ES-I3 (cell line): ENCODE results near the gene HNRNPAB.
"Not testable (repeated sequence)": the region's sequence is repeated elsewhere in the genome, so short reads cannot be mapped to it uniquely, and the experiment has no call there.

Experiments
- H3K36me3 ChIP-seq: 2 replicates; pipeline ENCODE4 v1.6.1; 2013; ENCODE audit warnings: mild to moderate bottlenecking, low read length, control low read depth, moderate library complexity; ENCODE audit not compliant: insufficient read depth
- H3K4me1 ChIP-seq: 2 replicates; pipeline ENCODE4 v1.6.1; 2013; ENCODE audit warnings: mild to moderate bottlenecking, control low read depth, low read length; ENCODE audit not compliant: insufficient read depth
- H3K9ac ChIP-seq: 2 replicates; pipeline ENCODE4 v1.6.1; 2013; ENCODE audit warnings: low read depth, mild to moderate bottlenecking, low read length, moderate library complexity
- H3K9me3 ChIP-seq: 2 replicates; pipeline ENCODE4 v1.6.1; 2013; ENCODE audit warnings: mild to moderate bottlenecking, low read length, moderate library complexity; ENCODE audit not compliant: control insufficient read depth, insufficient read depth

Gene HNRNPAB

GRCh38 chr5:178187014-178187413, 17.3 kb upstream of the HNRNPAB start, which contains the start of gene GMCL2:
Gene GMCL2 (minus strand): TSS chr5:178187371. CDS start chr5:178187299, 72 bp downstream.
- Histone ChIP-seq H3K4me1 (no peaks in the 10 kb centered on the region), H3K9ac (no peak within 1 kb of the TSS), H3K36me3 (no peaks in the 10 kb centered on the region), H3K9me3 (peaks cover 3% of the 10 kb centered on the region; the same call in 1 of the 2 replicates)

- no peaks in the 10 kb centered on the region for H3K36me3 ChIP-seq
- no peak overlapping the region for H3K9ac ChIP-seq
- H3K9me3 ChIP-seq, result no peaks in the 10 kb centered on the region
- H3K4me1 ChIP-seq, result no peaks in the 10 kb centered on the region
These were observed 14.9 kb upstream of the HNRNPAB start for GRCh38 chr5:178189433-178189832.

GRCh38 chr5:178191661-178192060, 12.7 kb upstream of the HNRNPAB start:
- Histone ChIP-seq H3K9ac (no peak overlapping the region), H3K36me3 (no peaks in the 10 kb centered on the region), H3K9me3 (no peaks in the 10 kb centered on the region), H3K4me1 (no peaks in the 10 kb centered on the region)

GRCh38 chr5:178192244-178192643, 12.1 kb upstream of the HNRNPAB start:
- Histone ChIP-seq H3K36me3 (no peaks in the 10 kb centered on the region), H3K9me3 (no peaks in the 10 kb centered on the region), H3K9ac (no peak overlapping the region), H3K4me1 (no peaks in the 10 kb centered on the region)

GRCh38 chr5:178192787-178193186, 11.5 kb upstream of the HNRNPAB start:
- no peaks in the 10 kb centered on the region for H3K9me3 ChIP-seq
- H3K4me1 ChIP-seq, result no peaks in the 10 kb centered on the region
- H3K36me3 ChIP-seq, result no peaks in the 10 kb centered on the region
- H3K9ac ChIP-seq, result no peak overlapping the region

- H3K4me1 ChIP-seq, result no peaks in the 10 kb centered on the region
- H3K9ac ChIP-seq, result no peak overlapping the region
- no peaks in the 10 kb centered on the region for H3K36me3 ChIP-seq
- no peaks in the 10 kb centered on the region for H3K9me3 ChIP-seq
These were observed 11.0 kb upstream of the HNRNPAB start for GRCh38 chr5:178193251-178193809.

- no peaks in the 10 kb centered on the region for H3K4me1 ChIP-seq
- no peaks in the 10 kb centered on the region for H3K36me3 ChIP-seq
- H3K9ac ChIP-seq, result no peak overlapping the region
- H3K9me3 ChIP-seq, result no peaks in the 10 kb centered on the region
These were observed 10.3 kb upstream of the HNRNPAB start for GRCh38 chr5:178194026-178194425.

GRCh38 chr5:178196281-178196812, 8.0 kb upstream of the HNRNPAB start:
- Histone ChIP-seq H3K4me1 (no peaks in the 10 kb centered on the region; the same call in 1 of the 2 replicates), H3K9ac (no peak overlapping the region), H3K36me3 (no peaks in the 10 kb centered on the region), H3K9me3 (no peaks in the 10 kb centered on the region)

GRCh38 chr5:178196986-178197385, 7.3 kb upstream of the HNRNPAB start:
- no peaks in the 10 kb centered on the region; the same call in 1 of the 2 replicates for H3K4me1 ChIP-seq
- no peak overlapping the region for H3K9ac ChIP-seq
- no peaks in the 10 kb centered on the region for H3K9me3 ChIP-seq
- H3K36me3 ChIP-seq, result no peaks in the 10 kb centered on the region

- not testable (repeated sequence) for H3K36me3 ChIP-seq, H3K9ac ChIP-seq, H3K9me3 ChIP-seq, H3K4me1 ChIP-seq
These were observed 6.2 kb upstream of the HNRNPAB start for GRCh38 chr5:178198151-178198550.

GRCh38 chr5:178198706-178199105, 5.6 kb upstream of the HNRNPAB start:
- no peaks in the 10 kb centered on the region; the same call in 1 of the 2 replicates for H3K4me1 ChIP-seq
- no peaks in the 10 kb centered on the region for H3K36me3 ChIP-seq
- H3K9me3 ChIP-seq, result no peaks in the 10 kb centered on the region
- no peak overlapping the region for H3K9ac ChIP-seq

- H3K9ac ChIP-seq, result no peak overlapping the region
- no peaks in the 10 kb centered on the region for H3K9me3 ChIP-seq
- no peaks in the 10 kb centered on the region; the same call in 1 of the 2 replicates for H3K4me1 ChIP-seq
- no peaks in the 10 kb centered on the region for H3K36me3 ChIP-seq
These were observed 4.5 kb upstream of the HNRNPAB start for GRCh38 chr5:178199581-178200434.

GRCh38 chr5:178201221-178201926, 3.0 kb upstream of the HNRNPAB start:
- no peaks in the 10 kb centered on the region for H3K9me3 ChIP-seq
- no peak overlapping the region for H3K9ac ChIP-seq
- H3K4me1 ChIP-seq, result peaks cover 5% of the 10 kb centered on the region
- peaks cover 11% of the 10 kb centered on the region; the same call in 1 of the 2 replicates for H3K36me3 ChIP-seq

- Histone ChIP-seq H3K9me3 (no peaks in the 10 kb centered on the region), H3K9ac (no peak overlapping the region), H3K36me3 (peaks cover 15% of the 10 kb centered on the region), H3K4me1 (peaks cover 9% of the 10 kb centered on the region)
These were observed 2.5 kb upstream of the HNRNPAB start for GRCh38 chr5:178201927-178202235.
